Measurements from ENCODE around the gene VPREB3.
A peak's percentile ranks its signal among the peaks of the same experiment; 100 is the strongest.

Gene VPREB3

DNA sequence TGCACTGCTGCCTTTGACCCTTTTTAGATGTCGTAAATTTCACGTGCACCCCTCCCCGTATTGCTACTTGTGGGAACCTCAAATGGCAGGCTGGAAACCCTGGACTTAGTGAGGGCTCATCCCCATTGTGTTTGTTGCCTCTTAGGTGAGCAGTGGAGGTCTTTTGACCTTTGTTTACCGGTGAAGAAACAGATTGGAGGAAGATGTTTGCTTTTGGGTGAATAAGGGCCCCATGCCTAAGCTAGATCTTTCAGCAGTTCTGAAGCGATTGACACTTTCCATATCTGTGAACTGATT lies 33.3 kb upstream of the VPREB3 start:
- no peaks in the 10 kb centered on the region for H3K36me3 ChIP-seq (ENCODE audit: low read length)
- H3K9me2 ChIP-seq (replicated peaks; ENCODE audit: insufficient read depth, low read length): no peaks in the 10 kb centered on the region
- peak overlapping the region; percentile 81 for H3K4me3 ChIP-seq (ENCODE audit: insufficient read depth, low read length, poor library complexity, severe bottlenecking)
- H3K4me2 ChIP-seq (ENCODE audit: low read depth, low read length, poor library complexity, severe bottlenecking): peak overlapping the region; percentile 84
- H3K27me3 ChIP-seq (ENCODE audit: low read length): no peaks in the 10 kb centered on the region
- peaks cover 6% of the 10 kb centered on the region; the same call in 1 of the 2 replicates for H4K20me1 ChIP-seq (ENCODE audit: low read depth, low read length)
- H2AFZ ChIP-seq (ENCODE audit: low read depth, low read length, severe bottlenecking): no peak overlapping the region
- H3K27ac ChIP-seq (ENCODE audit: low read depth, low read length): peak overlapping the region; percentile 93
- H3K9ac ChIP-seq (ENCODE audit: low read length): peak overlapping the region; percentile 96
- H3K9me3 ChIP-seq (ENCODE audit: insufficient read depth, low read length): no peaks in the 10 kb centered on the region
- no peaks in the 10 kb centered on the region; the same call in 1 of the 2 replicates for H3F3A ChIP-seq (ENCODE audit: insufficient read depth)
- peaks cover 53% of the 10 kb centered on the region for H3K79me2 ChIP-seq (ENCODE audit: insufficient read depth, low read length)
- TF ChIP-seq CTCF (IDR thresholded peaks at IDR 0.05; ENCODE audit: insufficient read depth, low read length, poor library complexity, severe bottlenecking): no peak
- TF ChIP-seq EZH2phosphoT487 (conservative IDR thresholded peaks at IDR 0.05; ENCODE audit: low read length): no peak

DNA sequence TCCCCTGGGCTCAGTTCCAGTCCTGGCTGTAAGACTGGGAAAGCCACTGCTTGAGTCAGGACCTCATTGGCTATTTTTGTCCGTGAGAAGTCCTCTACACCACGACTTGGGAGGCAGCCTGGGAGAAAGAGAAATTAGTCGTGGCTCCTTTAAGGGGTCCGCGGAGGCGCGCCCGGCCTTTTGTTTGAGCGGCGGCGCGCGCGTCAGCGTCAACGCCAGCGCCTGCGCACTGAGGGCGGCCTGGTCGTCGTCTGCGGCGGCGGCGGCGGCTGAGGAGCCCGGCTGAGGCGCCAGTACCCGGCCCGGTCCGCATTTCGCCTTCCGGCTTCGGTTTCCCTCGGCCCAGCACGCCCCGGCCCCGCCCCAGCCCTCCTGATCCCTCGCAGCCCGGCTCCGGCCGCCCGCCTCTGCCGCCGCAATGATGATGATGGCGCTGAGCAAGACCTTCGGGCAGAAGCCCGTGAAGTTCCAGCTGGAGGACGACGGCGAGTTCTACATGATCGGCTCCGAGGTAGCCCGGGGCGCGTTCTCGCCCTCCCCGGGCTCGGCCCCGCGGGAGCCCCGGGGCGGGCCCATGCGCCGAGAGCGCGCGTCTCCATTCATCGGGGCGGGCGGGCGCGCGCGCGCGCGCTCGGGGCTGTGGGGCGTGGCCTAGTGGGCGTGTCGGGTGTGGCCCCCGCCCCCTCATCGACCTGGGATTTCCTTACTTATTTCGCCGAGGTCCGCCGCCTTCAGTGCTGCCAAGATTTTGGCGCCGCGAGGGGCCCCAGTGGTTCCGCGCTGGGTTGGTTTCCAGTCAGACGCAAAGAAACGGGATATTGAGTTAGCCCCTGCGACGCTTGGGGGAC lies 32.8 kb upstream of the VPREB3 start, which contains the start of gene SMARCB1:
Gene SMARCB1, plus strand, starts transcription at position 215 of the 848 bp plus-strand sequence. Its CDS starts 204 bp downstream, at position 419.
- peak within 1 kb of the TSS; percentile 81 for H3K4me3 ChIP-seq (ENCODE audit: insufficient read depth, low read length, poor library complexity, severe bottlenecking)
- peak within 1 kb of the TSS; percentile 96 for H3K9ac ChIP-seq (ENCODE audit: low read length)
- H3K27ac ChIP-seq (ENCODE audit: low read depth, low read length): peak within 1 kb of the TSS; percentile 93
- no peaks in the 10 kb centered on the region for H3K36me3 ChIP-seq (ENCODE audit: low read length)
- no peaks in the 10 kb centered on the region; the same call in 1 of the 2 replicates for H3F3A ChIP-seq (ENCODE audit: insufficient read depth)
- no peaks in the 10 kb centered on the region for H3K9me2 ChIP-seq (replicated peaks; ENCODE audit: insufficient read depth, low read length)
- peaks cover 6% of the 10 kb centered on the region; the same call in 1 of the 2 replicates for H4K20me1 ChIP-seq (ENCODE audit: low read depth, low read length)
- no peaks in the 10 kb centered on the region for H3K27me3 ChIP-seq (ENCODE audit: low read length)
- peak within 1 kb of the TSS; percentile 81 for H2AFZ ChIP-seq (ENCODE audit: low read depth, low read length, severe bottlenecking)
- peak within 1 kb of the TSS; percentile 84 for H3K4me2 ChIP-seq (ENCODE audit: low read depth, low read length, poor library complexity, severe bottlenecking)
- no peaks in the 10 kb centered on the region for H3K9me3 ChIP-seq (ENCODE audit: insufficient read depth, low read length)
- no peak for TF ChIP-seq CTCF (IDR thresholded peaks at IDR 0.05; ENCODE audit: insufficient read depth, low read length, poor library complexity, severe bottlenecking)
- TF ChIP-seq EZH2phosphoT487 (conservative IDR thresholded peaks at IDR 0.05; ENCODE audit: low read length): no peak
- peaks cover 47% of the 10 kb centered on the region for H3K79me2 ChIP-seq (ENCODE audit: insufficient read depth, low read length)

DNA sequence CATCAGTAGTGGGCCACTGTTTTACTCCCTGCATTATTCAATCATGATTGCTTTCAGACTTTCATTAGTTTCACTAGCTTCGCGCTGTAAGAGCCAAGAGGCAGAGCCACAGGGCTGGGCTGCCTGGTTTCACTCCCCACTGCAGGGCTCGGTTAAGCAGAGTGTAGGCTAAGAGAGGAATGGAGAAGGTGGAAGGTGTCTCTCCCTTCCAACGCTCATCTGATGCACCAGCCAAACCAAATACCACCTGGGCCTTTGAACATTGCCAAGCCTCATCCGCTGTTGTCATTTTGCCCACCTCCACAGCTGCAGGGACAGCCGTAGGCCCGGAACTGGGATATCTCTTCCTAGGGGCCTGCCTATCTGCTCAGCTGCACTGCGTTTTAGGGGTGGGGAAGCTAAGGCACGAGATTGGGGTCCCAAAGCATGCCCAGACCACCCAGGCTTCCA lies 32.1 kb upstream of the VPREB3 start:
- Histone ChIP-seq H3K27me3 (ENCODE audit: low read length) (no peaks in the 10 kb centered on the region), H3K4me3 (ENCODE audit: insufficient read depth, low read length, poor library complexity, severe bottlenecking) (peak overlapping the region; percentile 81), H3K79me2 (ENCODE audit: insufficient read depth, low read length) (peaks cover 41% of the 10 kb centered on the region), H3F3A (ENCODE audit: insufficient read depth) (no peaks in the 10 kb centered on the region; the same call in 1 of the 2 replicates), H3K9ac (ENCODE audit: low read length) (peak overlapping the region; percentile 96), H3K9me2 (replicated peaks; ENCODE audit: insufficient read depth, low read length) (no peaks in the 10 kb centered on the region), H3K36me3 (ENCODE audit: low read length) (no peaks in the 10 kb centered on the region), H2AFZ (ENCODE audit: low read depth, low read length, severe bottlenecking) (peak overlapping the region; percentile 81), H3K9me3 (ENCODE audit: insufficient read depth, low read length) (no peaks in the 10 kb centered on the region), H3K4me2 (ENCODE audit: low read depth, low read length, poor library complexity, severe bottlenecking) (peak overlapping the region; percentile 84), H3K27ac (ENCODE audit: low read depth, low read length) (peak overlapping the region; percentile 93), H4K20me1 (ENCODE audit: low read depth, low read length) (peaks cover 6% of the 10 kb centered on the region; the same call in 1 of the 2 replicates)
- TF ChIP-seq EZH2phosphoT487 (conservative IDR thresholded peaks at IDR 0.05; ENCODE audit: low read length) (no peak), CTCF (IDR thresholded peaks at IDR 0.05; ENCODE audit: insufficient read depth, low read length, poor library complexity, severe bottlenecking) (no peak)
